ENCODE data around the gene SLC44A5.

SLC44A5 gene

DNA sequence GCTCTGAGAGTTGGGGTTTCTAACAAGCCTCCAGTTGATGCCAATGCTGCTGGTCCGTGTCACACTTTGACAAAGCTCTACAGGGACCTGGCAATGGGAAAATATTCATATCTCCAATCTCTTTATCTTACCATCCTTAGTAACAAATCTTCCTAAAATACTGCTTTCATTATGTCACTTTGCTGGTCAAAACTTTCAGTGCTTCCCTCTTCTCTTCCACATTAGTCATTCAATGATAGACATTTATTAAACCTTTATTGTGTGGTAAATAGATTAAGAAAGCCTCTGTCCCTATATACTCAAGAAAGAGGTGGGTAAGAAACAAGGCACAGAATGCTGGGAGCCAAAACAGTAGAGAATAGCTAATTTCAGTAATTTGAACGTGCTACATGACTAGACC is 79.3 kb downstream of the SLC44A5 start:
- no peak for DNase-seq (ENCODE audit: low read depth)
- in situ Hi-C loops (cut with HindIII; ENCODE audit: low sequenced_read_pairs), result no loop called here
- TF ChIP-seq, protein P1, sequence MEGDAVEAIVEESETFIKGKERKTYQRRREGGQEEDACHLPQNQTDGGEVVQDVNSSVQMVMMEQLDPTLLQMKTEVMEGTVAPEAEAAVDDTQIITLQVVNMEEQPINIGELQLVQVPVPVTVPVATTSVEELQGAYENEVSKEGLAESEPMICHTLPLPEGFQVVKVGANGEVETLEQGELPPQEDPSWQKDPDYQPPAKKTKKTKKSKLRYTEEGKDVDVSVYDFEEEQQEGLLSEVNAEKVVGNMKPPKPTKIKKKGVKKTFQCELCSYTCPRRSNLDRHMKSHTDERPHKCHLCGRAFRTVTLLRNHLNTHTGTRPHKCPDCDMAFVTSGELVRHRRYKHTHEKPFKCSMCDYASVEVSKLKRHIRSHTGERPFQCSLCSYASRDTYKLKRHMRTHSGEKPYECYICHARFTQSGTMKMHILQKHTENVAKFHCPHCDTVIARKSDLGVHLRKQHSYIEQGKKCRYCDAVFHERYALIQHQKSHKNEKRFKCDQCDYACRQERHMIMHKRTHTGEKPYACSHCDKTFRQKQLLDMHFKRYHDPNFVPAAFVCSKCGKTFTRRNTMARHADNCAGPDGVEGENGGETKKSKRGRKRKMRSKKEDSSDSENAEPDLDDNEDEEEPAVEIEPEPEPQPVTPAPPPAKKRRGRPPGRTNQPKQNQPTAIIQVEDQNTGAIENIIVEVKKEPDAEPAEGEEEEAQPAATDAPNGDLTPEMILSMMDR (IDR thresholded peaks at IDR 0.05; ENCODE audit: low read depth, low read length, missing control alignments), result no peak

DNA sequence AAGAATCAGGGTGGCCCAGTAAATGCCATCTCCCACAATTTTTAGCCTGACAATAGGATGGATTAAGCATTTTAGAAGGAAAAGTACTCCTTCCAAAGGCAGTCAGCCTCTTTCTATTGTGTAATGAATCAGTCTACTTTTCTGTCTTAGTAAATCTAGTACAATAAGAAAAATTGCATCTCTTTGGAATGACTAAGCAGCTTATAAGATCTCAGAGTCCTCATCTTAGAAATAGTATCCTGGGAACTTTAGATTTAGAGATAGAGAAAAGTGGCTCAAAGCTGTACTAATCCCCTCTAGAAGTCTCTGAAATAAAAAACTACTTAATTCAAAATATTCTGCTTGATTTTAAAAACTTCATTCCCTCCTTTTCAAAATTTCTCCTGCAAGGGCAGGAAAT is 81.4 kb downstream of the SLC44A5 start:
- no peak for DNase-seq (ENCODE audit: low read depth)
- TF ChIP-seq, protein P1 (IDR thresholded peaks at IDR 0.05; ENCODE audit: low read depth, low read length, missing control alignments), result no peak
- H3K4me3 ChIP-seq (ENCODE audit: low read depth, low read length), result no peak overlapping the region
- in situ Hi-C loops (cut with HindIII; ENCODE audit: low sequenced_read_pairs), result no loop called here

More for the DNA sequence above, 79.3 kb downstream of the SLC44A5 start:
- H3K4me3 ChIP-seq (ENCODE audit: low read depth, low read length), result no peak overlapping the region

GRCh38 chr1:75528001-75528400 is 82.9 kb downstream of the SLC44A5 start:
- H3K4me3 ChIP-seq (ENCODE audit: low read depth, low read length), result no peak overlapping the region
- TF ChIP-seq, protein P1 (IDR thresholded peaks at IDR 0.05; ENCODE audit: low read depth, low read length, missing control alignments), result no peak
- no peak for DNase-seq (ENCODE audit: low read depth)
- in situ Hi-C loops (cut with HindIII; ENCODE audit: low sequenced_read_pairs), result no loop called here

GRCh38 chr1:75522389-75522788 is 88.5 kb downstream of the SLC44A5 start:
- no peak overlapping the region for H3K4me3 ChIP-seq (ENCODE audit: low read depth, low read length)
- no peak for DNase-seq (ENCODE audit: low read depth)
- TF ChIP-seq, protein P1 (IDR thresholded peaks at IDR 0.05; ENCODE audit: low read depth, low read length, missing control alignments), result no peak
- in situ Hi-C loops (cut with HindIII; ENCODE audit: low sequenced_read_pairs), result no loop called here

DNA sequence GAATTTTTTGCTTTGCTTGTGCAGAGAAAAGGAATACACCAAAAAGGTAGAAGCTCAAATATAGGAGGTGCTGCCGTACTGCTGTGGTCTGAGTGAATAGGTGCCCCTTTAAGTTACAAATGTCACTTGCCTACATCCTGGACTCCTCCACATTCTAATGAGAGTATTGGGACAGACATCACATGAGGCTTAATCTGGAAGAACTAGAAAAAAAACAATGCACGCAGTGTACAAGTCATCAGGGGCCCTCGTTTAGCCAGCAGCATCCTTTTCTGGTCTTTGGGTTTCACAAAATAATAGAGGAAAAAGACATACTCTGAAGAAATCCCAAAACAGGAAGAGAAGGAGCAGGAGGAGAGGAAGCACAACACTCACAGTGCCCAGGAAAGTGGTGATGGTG is 89.3 kb downstream of the SLC44A5 start:
- no peak for DNase-seq (ENCODE audit: low read depth)
- H3K4me3 ChIP-seq (ENCODE audit: low read depth, low read length), result no peak overlapping the region
- in situ Hi-C loops (cut with HindIII; ENCODE audit: low sequenced_read_pairs), result no loop called here
- TF ChIP-seq, protein P1 (IDR thresholded peaks at IDR 0.05; ENCODE audit: low read depth, low read length, missing control alignments), result no peak

- TF ChIP-seq, protein P1 (IDR thresholded peaks at IDR 0.05; ENCODE audit: low read depth, low read length, missing control alignments), result no peak
Observed at GRCh38 chr1:75520862-75521475, 89.9 kb downstream of the SLC44A5 start.

More at GRCh38 chr1:75520862-75521475, 89.9 kb downstream of the SLC44A5 start:
- no peak for DNase-seq (ENCODE audit: low read depth)
- in situ Hi-C loops (cut with HindIII; ENCODE audit: low sequenced_read_pairs), result no loop called here
- no peak overlapping the region for H3K4me3 ChIP-seq (ENCODE audit: low read depth, low read length)
